Ishikawa (cell line): Measurements from ENCODE around the gene INCA1.

ENCODE experiments used
- CREB1 ChIP-seq: IDR thresholded peaks from 2 replicates; pipeline ENCODE4 v1.6.1; 2012; ENCODE audit warnings: low read depth
- EGR1 ChIP-seq: IDR thresholded peaks from 2 replicates; pipeline ENCODE4 v1.6.1; 2012
- EP300 ChIP-seq: IDR thresholded peaks from 2 replicates; pipeline ENCODE4 v1.6.1; 2012; ENCODE audit warnings: borderline replicate concordance
- FOXM1 ChIP-seq: IDR thresholded peaks from 2 replicates; pipeline ENCODE4 v1.6.1; 2012; ENCODE audit warnings: low read depth, borderline replicate concordance
- NFIC ChIP-seq: IDR thresholded peaks from 2 replicates; pipeline ENCODE4 v1.6.1; 2012
- RAD21 ChIP-seq: IDR thresholded peaks from 2 replicates; pipeline ENCODE4 v1.6.1; 2012; ENCODE audit warnings: low read depth
- TAF1 ChIP-seq: IDR thresholded peaks from 2 replicates; pipeline ENCODE4 v1.6.1; 2012; ENCODE audit warnings: low read depth, mild to moderate bottlenecking
- TCF12 ChIP-seq: IDR thresholded peaks from 2 replicates; pipeline ENCODE4 v1.6.1; 2012; ENCODE audit warnings: low read depth
- YY1 ChIP-seq: IDR thresholded peaks from 2 replicates; pipeline ENCODE4 v1.6.1; 2012; ENCODE audit warnings: low read depth
- TF ChIP-seq, protein P1 (sequence below): IDR thresholded peaks from 2 replicates; pipeline ENCODE4 v1.6.1; 2012; ENCODE audit warnings: low read depth, mild to moderate bottlenecking
- TF ChIP-seq, protein P2 (sequence below): IDR thresholded peaks from 2 replicates; pipeline ENCODE4 v1.6.1; 2012
- TF ChIP-seq, protein P3 (sequence below): IDR thresholded peaks from 2 replicates; pipeline ENCODE4 v1.6.1; 2012

DNA sequence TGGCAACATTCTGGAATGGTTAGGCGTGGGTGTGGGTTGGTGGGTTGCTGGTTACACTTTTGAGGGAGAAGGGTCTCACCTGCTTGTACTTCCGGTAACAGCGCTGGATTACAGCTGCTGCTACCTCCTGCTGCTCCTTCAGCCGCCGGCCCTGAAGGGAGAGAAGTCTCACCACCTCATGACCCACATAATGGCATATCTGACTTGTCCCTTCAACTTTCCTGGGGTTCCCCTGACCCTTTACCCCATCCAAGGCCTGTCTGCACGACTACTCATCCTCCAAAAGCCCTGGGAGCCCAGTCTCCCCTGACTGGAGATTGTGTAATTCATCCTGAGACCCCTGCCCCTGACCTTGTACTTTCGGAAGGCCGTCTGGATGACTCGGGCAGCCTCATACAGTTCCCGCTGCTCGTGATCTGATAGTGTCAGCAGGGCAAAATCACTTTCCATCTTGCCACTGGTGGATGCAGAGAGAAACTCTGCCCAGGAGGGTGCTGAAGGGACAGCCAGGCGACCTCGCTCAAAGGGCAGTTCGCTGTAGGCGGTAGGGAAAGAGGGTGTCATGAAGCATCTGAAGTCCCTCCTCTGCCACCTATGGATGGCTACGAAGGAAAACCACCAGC, 27.7 kb downstream of the INCA1 start:
- TF ChIP-seq NFIC (no peak), EGR1 (no peak), CREB1 (no peak), YY1 (no peak), EP300 (no peak), FOXM1 (no peak), TCF12 (no peak), RAD21 (no peak), TAF1 (no peak)
- TF ChIP-seq, protein P1, sequence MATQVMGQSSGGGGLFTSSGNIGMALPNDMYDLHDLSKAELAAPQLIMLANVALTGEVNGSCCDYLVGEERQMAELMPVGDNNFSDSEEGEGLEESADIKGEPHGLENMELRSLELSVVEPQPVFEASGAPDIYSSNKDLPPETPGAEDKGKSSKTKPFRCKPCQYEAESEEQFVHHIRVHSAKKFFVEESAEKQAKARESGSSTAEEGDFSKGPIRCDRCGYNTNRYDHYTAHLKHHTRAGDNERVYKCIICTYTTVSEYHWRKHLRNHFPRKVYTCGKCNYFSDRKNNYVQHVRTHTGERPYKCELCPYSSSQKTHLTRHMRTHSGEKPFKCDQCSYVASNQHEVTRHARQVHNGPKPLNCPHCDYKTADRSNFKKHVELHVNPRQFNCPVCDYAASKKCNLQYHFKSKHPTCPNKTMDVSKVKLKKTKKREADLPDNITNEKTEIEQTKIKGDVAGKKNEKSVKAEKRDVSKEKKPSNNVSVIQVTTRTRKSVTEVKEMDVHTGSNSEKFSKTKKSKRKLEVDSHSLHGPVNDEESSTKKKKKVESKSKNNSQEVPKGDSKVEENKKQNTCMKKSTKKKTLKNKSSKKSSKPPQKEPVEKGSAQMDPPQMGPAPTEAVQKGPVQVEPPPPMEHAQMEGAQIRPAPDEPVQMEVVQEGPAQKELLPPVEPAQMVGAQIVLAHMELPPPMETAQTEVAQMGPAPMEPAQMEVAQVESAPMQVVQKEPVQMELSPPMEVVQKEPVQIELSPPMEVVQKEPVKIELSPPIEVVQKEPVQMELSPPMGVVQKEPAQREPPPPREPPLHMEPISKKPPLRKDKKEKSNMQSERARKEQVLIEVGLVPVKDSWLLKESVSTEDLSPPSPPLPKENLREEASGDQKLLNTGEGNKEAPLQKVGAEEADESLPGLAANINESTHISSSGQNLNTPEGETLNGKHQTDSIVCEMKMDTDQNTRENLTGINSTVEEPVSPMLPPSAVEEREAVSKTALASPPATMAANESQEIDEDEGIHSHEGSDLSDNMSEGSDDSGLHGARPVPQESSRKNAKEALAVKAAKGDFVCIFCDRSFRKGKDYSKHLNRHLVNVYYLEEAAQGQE: no peak
- TF ChIP-seq, protein P2, sequence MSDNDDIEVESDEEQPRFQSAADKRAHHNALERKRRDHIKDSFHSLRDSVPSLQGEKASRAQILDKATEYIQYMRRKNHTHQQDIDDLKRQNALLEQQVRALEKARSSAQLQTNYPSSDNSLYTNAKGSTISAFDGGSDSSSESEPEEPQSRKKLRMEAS: no peak
- TF ChIP-seq, protein P3, sequence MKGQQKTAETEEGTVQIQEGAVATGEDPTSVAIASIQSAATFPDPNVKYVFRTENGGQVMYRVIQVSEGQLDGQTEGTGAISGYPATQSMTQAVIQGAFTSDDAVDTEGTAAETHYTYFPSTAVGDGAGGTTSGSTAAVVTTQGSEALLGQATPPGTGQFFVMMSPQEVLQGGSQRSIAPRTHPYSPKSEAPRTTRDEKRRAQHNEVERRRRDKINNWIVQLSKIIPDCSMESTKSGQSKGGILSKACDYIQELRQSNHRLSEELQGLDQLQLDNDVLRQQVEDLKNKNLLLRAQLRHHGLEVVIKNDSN: no peak
